Stimulated activated naive B cell treated with anti-CD40 and anti-IgM and Interleukin-4, amounts not matched to agents 10 μg/mL and 1 μg/mL and 100 μg/mL, for 72 hours (primary cell): Measurements from ENCODE around the gene FUT3.

Source experiments
- ATAC-seq, 2 donors: fragments of 150-1000 bp; cut with Tn5 transposase; replicated peaks; 2 replicates each; pipeline ENCODE4 v1.10.0; 2021; ENCODE audit warnings: moderate library complexity in 1 of 2
- DNase-seq: peaks from one replicate; pipeline ENCODE4 v3.0.0; 2021
- H3K27ac Mint-ChIP-seq: one replicate; pipeline ENCODE4 v1.8.0; 2022; ENCODE audit warnings: mild to moderate bottlenecking, mixed read lengths
- H3K27me3 Mint-ChIP-seq, 2 donors: one replicate each; pipeline ENCODE4 v1.8.0; 2022; ENCODE audit warnings: mixed read lengths in 2 of 2
- H3K36me3 Mint-ChIP-seq, 2 donors: one replicate each; pipeline ENCODE4 v1.8.0; 2022; ENCODE audit warnings: mixed read lengths in 2 of 2, mild to moderate bottlenecking in 1 of 2
- H3K4me1 Mint-ChIP-seq, 2 donors: one replicate each; pipeline ENCODE4 v1.8.0; 2022; ENCODE audit warnings: mixed read lengths in 2 of 2, mild to moderate bottlenecking in 1 of 2
- H3K4me3 Mint-ChIP-seq, 2 donors: one replicate each; pipeline ENCODE4 v1.8.0; 2022; ENCODE audit warnings: mild to moderate bottlenecking in 2 of 2, mixed read lengths in 2 of 2, moderate library complexity in 1 of 2
- H3K9me3 Mint-ChIP-seq, 2 donors: one replicate each; pipeline ENCODE4 v1.8.0; 2022; ENCODE audit warnings: mixed read lengths in 2 of 2, mild to moderate bottlenecking in 1 of 2

Gene FUT3

DNA sequence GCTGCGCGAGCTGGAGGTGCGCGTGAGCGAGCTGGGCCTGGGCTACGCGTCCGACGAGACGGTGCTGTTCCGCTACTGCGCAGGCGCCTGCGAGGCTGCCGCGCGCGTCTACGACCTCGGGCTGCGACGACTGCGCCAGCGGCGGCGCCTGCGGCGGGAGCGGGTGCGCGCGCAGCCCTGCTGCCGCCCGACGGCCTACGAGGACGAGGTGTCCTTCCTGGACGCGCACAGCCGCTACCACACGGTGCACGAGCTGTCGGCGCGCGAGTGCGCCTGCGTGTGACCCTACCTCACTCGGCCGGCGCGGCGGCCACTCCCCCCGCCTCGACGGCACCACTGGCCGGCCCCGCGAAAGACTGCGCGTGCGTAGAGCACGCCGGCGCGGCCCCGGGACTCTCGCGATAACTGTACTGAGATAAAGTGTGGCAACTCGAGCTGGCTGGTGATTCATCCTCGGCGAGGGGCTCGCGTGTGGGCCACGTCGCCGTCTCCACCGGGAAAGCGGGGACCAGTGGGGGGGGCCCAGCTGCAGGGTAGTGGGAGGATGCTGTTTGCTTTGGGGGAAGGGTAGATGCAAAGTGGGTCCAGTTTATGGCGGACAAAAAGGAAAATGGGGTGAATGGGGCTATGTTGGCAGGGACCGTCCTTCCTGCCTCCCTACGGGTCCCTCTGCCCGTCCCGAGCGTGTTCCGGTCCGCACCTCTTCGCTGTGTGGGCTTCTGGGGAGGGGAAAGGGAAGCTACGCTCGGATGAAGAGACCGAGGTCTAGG is 23.2 kb downstream of the FUT3 start:
- Mint-ChIP-seq H3K9me3 (no peaks in the 10 kb centered on the region), H3K4me3 (peak overlapping the region; percentile 89 to 100), H3K4me1 (peaks cover 15 to 23% of the 10 kb centered on the region in 2 donors), H3K36me3 (peaks cover 6 to 8% of the 10 kb centered on the region in 2 donors), H3K27ac (peak overlapping the region; percentile 99), H3K27me3 (peaks cover 9 to 32% of the 10 kb centered on the region in 2 donors)
- DNase-seq (peak; percentile 96), ATAC-seq (peak; percentile 79 to 83)

DNA sequence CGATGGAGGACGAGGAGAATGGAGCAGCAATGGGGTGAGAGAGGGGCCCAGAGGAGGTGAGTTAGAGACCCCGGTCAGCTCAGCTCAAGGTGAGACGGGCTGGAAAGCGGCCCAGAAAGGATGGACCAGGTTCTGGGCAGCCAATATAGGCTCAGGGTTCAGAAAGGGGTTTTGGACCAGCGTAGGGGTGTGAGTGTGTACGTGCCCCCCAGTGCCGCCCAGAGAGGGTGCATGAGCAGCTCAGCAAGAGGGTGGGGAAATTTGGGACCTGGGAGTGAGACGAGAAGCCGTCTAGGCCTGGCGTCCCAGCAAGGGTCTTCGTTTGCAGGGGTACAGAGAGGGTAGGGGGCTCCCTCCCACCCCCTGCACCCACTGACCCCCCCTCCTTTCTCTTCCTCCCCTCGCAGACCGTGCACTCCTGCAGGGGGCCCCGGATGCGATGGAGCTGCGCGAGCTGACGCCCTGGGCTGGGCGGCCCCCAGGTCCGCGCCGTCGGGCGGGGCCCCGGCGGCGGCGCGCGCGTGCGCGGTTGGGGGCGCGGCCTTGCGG is 23.8 kb downstream of the FUT3 start:
- DNase-seq, result no peak
- H3K27ac Mint-ChIP-seq, result peak overlapping the region; percentile 4
- peaks cover 9 to 28% of the 10 kb centered on the region in 2 donors for H3K27me3 Mint-ChIP-seq

DNA sequence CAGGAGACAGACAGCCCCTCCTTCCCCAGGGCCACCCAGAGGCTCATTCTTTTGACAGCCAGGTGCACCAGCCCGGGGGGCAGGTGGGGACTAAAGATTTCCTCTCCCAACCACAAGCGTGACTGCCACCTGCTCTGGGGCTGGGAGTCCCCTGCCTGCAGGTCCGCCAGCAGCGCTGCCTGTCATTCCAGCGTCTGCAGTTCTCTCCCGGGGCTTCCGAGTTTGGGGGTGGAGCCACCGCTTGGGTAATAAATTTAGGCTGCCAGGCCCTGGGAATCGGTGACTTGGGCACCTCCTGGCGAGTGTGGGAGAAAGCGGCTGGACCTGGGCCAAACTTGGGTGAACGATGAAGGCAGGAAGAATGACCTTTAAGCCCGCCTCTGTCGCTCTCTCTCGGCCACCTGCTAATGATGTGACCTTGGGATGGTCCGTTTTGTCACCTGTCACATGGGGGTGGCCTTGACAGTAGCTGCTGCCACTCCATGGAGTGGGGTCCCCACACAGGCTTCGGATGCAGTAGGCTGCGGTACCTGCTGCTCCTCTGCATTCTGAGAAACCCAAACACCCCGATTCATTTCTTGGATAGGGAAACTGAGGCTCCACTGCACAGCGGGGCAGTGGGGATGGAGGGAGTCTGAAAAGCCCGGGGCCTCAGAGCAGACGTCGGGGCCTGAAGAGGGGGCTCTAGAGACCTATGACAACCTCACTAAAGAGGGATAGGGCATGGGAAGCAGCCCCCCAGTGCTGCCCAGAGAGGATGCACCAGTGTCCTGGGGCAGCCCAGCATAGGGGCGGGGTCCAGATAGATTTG is 24.5 kb downstream of the FUT3 start:
- peak overlapping the region; percentile 67 for H3K27ac Mint-ChIP-seq
- H3K4me3 Mint-ChIP-seq, result peak overlapping the region; percentile 89 to 100
- peaks cover 9 to 22% of the 10 kb centered on the region in 2 donors for H3K27me3 Mint-ChIP-seq
- H3K36me3 Mint-ChIP-seq, result peaks cover 6 to 8% of the 10 kb centered on the region in 2 donors
- peaks cover 15 to 23% of the 10 kb centered on the region in 2 donors for H3K4me1 Mint-ChIP-seq
- DNase-seq (no peak), ATAC-seq (no peak)
- H3K9me3 Mint-ChIP-seq, result no peaks in the 10 kb centered on the region

More for the DNA sequence above, 23.8 kb downstream of the FUT3 start:
- Mint-ChIP-seq H3K4me3 (peak overlapping the region; percentile 89 to 100), H3K36me3 (peaks cover 6 to 8% of the 10 kb centered on the region in 2 donors), H3K4me1 (peaks cover 15 to 23% of the 10 kb centered on the region in 2 donors), H3K9me3 (no peaks in the 10 kb centered on the region)
- ATAC-seq, result no peak

DNA sequence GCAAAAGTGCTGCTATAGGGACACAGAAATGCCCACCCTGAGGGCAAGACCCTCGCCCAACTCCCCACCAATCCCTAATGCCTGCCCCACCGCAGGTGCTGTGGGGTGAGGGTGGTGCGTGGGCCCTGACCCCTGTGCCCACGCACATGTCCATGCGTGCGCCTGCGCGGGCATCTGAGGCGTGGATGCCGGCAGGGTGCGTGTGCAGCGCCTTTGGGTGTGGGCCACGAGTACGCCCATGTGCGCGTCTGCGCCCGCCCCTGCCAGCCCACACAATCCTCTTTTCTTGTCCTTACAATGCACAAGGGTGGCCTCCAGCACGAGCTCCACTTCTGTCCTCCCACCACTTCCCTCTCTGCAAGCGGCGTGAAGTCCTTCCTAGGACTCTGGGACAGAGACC is 26.1 kb downstream of the FUT3 start:
- no peak for DNase-seq
- Mint-ChIP-seq H3K4me3 (no peak overlapping the region), H3K27ac (no peak overlapping the region), H3K4me1 (peaks cover 14 to 22% of the 10 kb centered on the region in 2 donors), H3K36me3 (peaks cover 4 to 9% of the 10 kb centered on the region in 2 donors), H3K9me3 (no peaks in the 10 kb centered on the region), H3K27me3 (peaks cover 11 to 25% of the 10 kb centered on the region in 2 donors)
- ATAC-seq, result no peak

DNA sequence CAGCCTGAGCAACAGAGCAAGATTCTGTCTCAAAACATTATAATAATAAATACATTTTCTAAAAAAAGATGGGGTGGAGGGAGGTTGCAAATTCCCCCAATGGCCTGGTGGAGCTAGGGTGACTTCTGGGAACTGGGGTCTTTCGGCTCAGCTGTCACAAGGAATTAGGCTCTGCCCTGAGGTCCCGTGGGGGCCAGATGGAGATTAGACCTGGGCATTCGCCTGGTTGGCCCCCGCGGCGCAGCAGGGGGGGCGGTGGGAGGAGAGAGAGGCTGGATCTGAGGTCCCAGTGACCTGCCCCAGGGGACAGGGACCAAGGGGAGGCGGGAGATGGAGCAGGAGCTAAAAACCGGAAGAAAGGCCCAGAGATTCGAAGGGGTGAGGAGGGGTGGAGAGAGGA is 26.5 kb downstream of the FUT3 start:
- Mint-ChIP-seq H3K27me3 (peaks cover 8 to 24% of the 10 kb centered on the region in 2 donors), H3K4me3 (no peak overlapping the region), H3K4me1 (peaks cover 12 to 19% of the 10 kb centered on the region in 2 donors), H3K9me3 (no peaks in the 10 kb centered on the region), H3K27ac (no peak overlapping the region), H3K36me3 (peaks cover 2 to 6% of the 10 kb centered on the region in 2 donors)
- ATAC-seq (no peak), DNase-seq (no peak)

DNA sequence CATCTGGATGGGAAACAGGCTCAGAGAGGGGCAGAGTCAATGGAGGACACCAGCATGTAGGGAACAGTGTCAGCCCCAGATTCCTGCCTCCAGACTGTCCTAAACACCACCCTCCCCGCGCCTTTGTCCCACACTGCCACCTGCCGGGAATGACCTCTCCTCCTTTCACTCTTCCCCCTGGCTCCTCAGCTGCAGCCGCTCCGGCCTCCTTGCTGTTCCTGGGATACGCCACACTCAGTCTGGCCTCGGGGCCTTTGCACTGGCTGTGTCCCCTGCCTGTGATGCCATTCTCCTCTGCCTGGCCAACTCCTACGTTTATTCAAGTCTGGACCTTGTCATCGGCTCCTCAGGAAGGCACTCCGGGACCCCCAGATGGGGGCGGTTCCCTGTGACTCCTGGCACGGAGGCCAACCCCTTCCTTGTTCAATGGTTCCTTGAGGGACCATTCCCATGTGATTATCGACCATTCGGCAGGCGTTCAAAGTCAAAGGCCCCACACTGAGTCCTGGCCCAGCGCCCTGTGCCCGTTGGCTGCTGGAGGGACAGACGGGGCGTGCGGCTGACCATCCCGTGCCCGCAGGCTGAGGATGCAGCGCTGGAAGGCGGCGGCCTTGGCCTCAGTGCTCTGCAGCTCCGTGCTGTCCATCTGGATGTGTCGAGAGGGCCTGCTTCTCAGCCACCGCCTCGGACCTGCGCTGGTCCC is 27.5 kb downstream of the FUT3 start:
- no peak for ATAC-seq
- Mint-ChIP-seq H3K36me3 (peaks cover 2 to 6% of the 10 kb centered on the region in 2 donors), H3K27me3 (peaks cover 8 to 27% of the 10 kb centered on the region in 2 donors), H3K9me3 (no peaks in the 10 kb centered on the region), H3K4me1 (peaks cover 12 to 19% of the 10 kb centered on the region in 2 donors), H3K4me3 (no peak overlapping the region), H3K27ac (no peak overlapping the region)
- DNase-seq, result no peak

DNA sequence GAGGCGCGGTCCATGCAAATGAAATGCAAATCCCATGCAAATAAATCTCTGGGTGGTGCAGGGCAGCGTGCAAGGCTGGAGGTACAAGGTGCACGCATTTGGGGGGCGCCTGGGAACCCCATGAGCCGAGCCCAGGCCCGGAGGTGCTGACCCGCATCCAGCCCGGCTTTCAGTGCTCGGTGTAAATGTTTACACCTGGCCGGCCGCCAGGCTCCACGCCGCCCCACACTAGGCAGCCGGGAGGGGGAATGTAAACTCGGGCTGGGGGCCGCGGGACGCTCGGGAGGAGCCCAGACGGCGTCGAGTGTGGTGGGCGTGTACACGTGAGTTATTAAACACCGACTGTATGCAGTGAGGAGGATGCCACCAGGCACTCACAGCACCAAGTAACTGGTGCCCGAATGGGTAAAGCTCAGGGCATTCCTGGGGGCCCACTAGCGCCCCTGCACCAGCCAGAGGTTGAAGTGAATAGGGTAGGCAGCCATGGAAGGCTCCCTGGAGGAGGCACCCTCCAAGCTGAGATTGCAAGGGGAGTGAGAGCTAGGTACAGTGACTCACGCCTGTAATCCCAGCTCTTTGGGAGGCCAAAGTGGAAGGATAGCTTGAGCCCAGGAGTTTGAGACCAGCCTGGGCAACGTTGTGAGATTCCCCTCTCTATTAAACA is 28.9 kb downstream of the FUT3 start:
- Mint-ChIP-seq H3K27ac (no peak overlapping the region), H3K4me1 (peaks cover 9 to 11% of the 10 kb centered on the region in 2 donors), H3K36me3 (peaks cover 0 to 3% of the 10 kb centered on the region in 2 donors), H3K9me3 (no peaks in the 10 kb centered on the region), H3K4me3 (no peak overlapping the region), H3K27me3 (peaks cover 8 to 30% of the 10 kb centered on the region in 2 donors)
- ATAC-seq, result no peak
- no peak for DNase-seq

DNA sequence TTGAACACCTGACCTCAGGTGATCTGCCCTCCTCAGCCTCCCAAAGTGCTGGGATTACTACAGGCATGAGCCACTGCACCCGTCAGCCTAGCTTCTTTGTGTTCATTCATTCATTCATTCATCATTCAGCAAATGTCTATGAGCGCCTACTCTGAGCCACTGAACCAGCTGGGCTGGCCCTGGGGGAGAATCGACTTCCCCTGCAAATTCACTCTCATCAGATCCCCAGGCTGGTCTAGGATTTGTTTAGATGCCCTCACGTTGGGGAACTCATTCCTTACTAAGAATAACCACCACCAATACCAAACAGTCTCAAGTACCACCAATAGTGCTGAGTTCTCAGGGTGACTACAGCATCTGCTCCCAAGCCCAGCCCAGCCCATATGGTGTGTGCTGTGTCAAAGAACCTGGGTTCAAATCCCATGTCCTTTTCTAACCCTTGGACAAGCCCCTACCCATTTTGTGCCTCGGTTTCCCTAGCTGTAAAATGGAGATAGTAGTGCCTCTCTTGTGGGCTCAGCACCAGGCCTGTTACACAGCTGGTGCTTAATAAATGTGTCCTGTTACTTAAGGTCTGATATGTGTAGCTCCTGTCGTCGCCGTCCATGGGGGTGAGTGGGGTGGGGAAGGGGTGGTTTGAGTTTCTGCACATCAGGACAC is 29.6 kb downstream of the FUT3 start:
- peaks cover 0 to 3% of the 10 kb centered on the region in 2 donors for H3K36me3 Mint-ChIP-seq
- H3K4me1 Mint-ChIP-seq, result peaks cover 2 to 5% of the 10 kb centered on the region in 2 donors
- peaks cover 14 to 30% of the 10 kb centered on the region in 2 donors for H3K27me3 Mint-ChIP-seq
- H3K27ac Mint-ChIP-seq, result no peak overlapping the region
- DNase-seq, result no peak
- no peak overlapping the region for H3K4me3 Mint-ChIP-seq
- no peaks in the 10 kb centered on the region for H3K9me3 Mint-ChIP-seq
- no peak for ATAC-seq

DNA sequence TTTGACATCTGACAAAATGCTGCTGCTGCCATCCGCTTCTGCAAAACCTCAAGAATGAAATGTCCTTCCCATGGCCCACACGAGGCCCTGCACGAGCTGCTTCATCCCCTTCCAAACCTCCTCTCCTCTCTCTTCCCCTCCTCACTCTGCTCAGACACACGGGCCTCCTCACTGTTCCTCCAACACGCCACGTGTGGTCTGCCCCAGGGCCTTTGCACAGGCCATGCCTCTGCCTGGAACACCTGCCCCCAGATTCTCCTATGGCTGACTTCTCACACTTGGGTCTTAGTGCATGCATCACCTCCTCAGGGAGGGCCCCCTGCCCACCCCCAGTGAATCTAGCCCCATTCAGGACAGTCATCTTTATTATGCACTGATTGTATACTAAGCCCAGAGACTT is 30.5 kb downstream of the FUT3 start:
- no peak for DNase-seq
- Mint-ChIP-seq H3K4me1 (no peaks in the 10 kb centered on the region), H3K36me3 (peaks cover 0 to 3% of the 10 kb centered on the region in 2 donors), H3K4me3 (no peak overlapping the region), H3K9me3 (no peaks in the 10 kb centered on the region), H3K27me3 (peaks cover 21 to 35% of the 10 kb centered on the region in 2 donors), H3K27ac (no peak overlapping the region)
- ATAC-seq, result no peak

DNA sequence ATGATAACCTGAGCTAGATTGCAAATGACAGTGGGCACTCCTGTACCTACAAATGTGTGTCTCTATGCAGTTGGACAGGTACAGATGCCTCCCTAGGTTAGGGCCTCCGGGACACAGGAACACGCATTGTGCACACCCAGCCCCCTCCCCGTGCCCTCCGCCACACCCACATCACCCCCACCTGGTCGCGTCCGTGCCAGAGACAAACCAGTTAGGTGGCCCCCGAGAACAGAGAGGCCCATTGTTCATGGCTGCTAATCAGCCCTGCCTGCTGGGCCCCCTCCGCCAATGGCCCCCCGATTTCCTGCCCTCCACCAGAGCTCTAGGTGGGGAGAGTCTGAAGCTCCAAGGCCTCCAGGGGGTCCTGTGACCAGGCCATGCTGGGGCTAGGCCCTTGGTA is 32.7 kb downstream of the FUT3 start:
- ATAC-seq (no peak), DNase-seq (no peak)
- no peak overlapping the region for H3K27ac Mint-ChIP-seq
- H3K27me3 Mint-ChIP-seq, result peaks cover 21 to 40% of the 10 kb centered on the region in 2 donors
- peaks cover 0 to 2% of the 10 kb centered on the region in 2 donors for H3K9me3 Mint-ChIP-seq
- no peaks in the 10 kb centered on the region for H3K4me1 Mint-ChIP-seq
- no peak overlapping the region for H3K4me3 Mint-ChIP-seq
- peaks cover 0 to 3% of the 10 kb centered on the region in 2 donors for H3K36me3 Mint-ChIP-seq

DNA sequence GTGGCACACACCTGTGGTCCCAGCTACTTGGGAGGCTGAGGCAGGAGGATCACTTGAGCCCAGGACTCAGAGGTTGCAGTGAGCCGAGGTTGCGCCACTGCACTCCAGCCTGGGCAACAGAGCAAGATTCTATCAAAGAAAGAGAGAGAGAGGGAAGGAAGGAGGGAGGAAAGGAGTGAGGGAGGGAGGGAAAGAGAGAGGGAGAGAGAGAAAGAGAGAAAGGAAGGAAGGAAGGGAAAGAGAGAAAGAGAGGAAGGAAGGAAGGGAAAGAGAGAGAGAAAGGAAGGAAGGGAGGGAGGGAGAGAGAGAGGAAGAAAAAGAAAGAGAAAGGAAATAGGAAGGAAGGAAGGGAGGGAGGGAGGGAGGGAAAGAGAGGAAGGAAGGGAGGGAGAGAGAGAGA is 34.0 kb downstream of the FUT3 start:
- Mint-ChIP-seq H3K27ac (no peak overlapping the region), H3K4me3 (no peak overlapping the region), H3K36me3 (peaks cover 0 to 3% of the 10 kb centered on the region in 2 donors), H3K27me3 (peaks cover 21 to 40% of the 10 kb centered on the region in 2 donors), H3K9me3 (peaks cover 0 to 2% of the 10 kb centered on the region in 2 donors), H3K4me1 (no peaks in the 10 kb centered on the region)
- DNase-seq, result no peak
- no peak for ATAC-seq

DNA sequence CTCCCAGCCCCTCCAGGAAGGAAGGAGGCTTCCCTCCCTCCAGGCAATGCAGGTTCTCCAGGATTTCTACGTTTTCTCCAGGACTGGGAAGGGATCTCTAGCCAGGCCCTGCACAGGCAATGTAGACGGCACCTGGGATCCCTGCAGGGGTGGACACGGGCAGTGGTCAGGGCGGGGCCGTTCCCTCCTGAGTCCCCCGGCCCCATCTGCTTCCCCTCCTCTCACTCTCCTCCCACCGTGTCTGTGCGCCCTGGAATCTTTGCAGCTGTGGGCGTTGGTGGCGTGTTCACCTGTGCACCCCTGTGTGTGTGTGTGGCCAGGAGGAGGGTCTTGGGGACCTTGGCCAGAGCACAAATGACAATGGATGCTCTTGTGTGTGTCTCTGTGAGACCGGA is 36.4 kb downstream of the FUT3 start:
- Mint-ChIP-seq H3K36me3 (no peaks in the 10 kb centered on the region), H3K9me3 (peaks cover 0 to 2% of the 10 kb centered on the region in 2 donors), H3K4me1 (no peaks in the 10 kb centered on the region), H3K27ac (no peak overlapping the region), H3K4me3 (no peak overlapping the region), H3K27me3 (peaks cover 17 to 32% of the 10 kb centered on the region in 2 donors)
- ATAC-seq (no peak), DNase-seq (no peak)
